ENCODE results near the gene ACTN4. TPM values are rescaled to one million over a fixed set of nuclear protein-coding genes. Genes with fewer than 3 reads are reported as not detected.
"Not testable (repeated sequence)": the region's sequence is repeated elsewhere in the genome, so short reads cannot be mapped to it uniquely, and the experiment has no call there.

Gene ACTN4
- total RNA-seq, 4 donors from 2014 or later = 259 to 844 (median 429) TPM

DNA sequence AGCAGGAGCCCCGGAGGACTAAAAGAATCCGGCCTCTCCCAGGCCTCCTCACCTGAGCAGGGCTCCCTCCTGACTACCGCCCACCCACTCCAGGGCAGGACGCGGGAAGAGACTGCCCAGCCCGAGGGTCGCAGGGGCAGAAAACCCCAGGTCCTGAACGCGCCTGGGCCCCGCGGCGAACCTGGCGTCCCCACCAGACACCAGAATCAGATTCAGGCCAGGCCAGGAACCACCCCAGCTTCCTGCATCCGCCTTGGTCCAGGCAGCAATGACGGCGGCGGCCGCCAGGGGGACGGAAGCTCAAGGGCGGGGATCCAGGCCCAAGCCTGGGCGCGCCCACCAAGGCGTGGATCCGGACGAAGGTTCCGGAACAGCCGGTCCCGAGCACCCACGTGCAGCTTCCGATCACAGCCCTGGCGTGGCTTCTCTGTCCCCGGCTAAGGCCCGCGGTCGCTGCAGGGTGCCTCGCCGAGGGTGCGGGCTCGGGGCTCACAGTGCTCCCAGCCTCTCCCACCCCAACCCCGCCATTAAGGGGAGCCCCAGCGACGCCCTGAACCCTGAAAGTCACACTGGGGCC lies 122.3 kb downstream of the ACTN4 start:
- Histone ChIP-seq H3K36me3 (no peaks in the 10 kb centered on the region), H3K4me1 (no peaks in the 10 kb centered on the region), H3K4me3 (peak overlapping the region in 1 of 2 donors; percentile 15), H3K9me3 (no peaks in the 10 kb centered on the region), H3K27ac (peak overlapping the region in 1 of 2 donors; percentile 33), H3K27me3 (no peaks in the 10 kb centered on the region)
- peak; percentile 83 to 84 for DNase-seq
- intact Hi-C loops (cut with DNase I; ENCODE audit: low total_unique reads) = no loop called here
- TF ChIP-seq, protein P1, sequence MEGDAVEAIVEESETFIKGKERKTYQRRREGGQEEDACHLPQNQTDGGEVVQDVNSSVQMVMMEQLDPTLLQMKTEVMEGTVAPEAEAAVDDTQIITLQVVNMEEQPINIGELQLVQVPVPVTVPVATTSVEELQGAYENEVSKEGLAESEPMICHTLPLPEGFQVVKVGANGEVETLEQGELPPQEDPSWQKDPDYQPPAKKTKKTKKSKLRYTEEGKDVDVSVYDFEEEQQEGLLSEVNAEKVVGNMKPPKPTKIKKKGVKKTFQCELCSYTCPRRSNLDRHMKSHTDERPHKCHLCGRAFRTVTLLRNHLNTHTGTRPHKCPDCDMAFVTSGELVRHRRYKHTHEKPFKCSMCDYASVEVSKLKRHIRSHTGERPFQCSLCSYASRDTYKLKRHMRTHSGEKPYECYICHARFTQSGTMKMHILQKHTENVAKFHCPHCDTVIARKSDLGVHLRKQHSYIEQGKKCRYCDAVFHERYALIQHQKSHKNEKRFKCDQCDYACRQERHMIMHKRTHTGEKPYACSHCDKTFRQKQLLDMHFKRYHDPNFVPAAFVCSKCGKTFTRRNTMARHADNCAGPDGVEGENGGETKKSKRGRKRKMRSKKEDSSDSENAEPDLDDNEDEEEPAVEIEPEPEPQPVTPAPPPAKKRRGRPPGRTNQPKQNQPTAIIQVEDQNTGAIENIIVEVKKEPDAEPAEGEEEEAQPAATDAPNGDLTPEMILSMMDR (IDR thresholded peaks at IDR 0.05) = peak; percentile 80 to 95 (median 86)
- TF ChIP-seq POLR2A (IDR thresholded peaks at IDR 0.05) = peak; percentile 34 to 41

DNA sequence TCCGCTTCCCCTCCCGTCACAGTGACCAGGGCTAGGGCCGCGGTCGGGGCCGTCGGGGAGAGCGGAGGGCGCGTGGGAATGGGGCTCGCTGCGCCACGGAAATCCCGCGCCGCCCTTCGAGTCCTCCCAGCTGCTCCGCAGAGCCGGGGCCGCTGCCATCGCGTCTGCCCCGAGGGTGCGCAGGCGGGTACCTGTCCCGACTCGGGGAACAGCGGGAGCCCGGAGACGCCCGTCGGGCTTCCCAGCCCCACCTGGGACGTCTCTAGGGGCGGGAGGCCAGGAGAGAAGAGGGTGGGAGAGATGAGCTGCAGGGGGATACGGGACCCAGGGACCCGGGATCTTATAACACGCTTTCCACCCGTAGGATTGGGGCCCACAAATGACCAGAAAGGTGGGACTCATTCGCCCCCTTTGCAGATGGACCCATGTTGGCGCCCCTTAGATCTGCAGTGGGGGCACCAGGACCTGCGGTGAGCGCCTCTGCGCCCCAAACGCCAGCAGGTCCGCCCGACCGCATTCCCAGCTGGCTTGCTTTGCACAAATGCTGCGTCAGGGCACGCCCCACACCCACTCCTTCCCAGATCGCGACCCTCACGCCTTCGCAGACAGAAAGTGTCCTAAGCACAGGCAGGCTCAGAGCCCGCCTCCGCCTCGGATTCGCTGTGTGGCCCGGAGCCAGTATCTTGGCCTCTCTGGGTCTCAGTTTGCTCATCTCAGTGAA lies 122.9 kb downstream of the ACTN4 start:
- H3K27ac ChIP-seq = peak overlapping the region in 1 of 2 donors; percentile 28
- intact Hi-C loops (cut with DNase I; ENCODE audit: low total_unique reads) = not testable (repeated sequence)

DNA sequence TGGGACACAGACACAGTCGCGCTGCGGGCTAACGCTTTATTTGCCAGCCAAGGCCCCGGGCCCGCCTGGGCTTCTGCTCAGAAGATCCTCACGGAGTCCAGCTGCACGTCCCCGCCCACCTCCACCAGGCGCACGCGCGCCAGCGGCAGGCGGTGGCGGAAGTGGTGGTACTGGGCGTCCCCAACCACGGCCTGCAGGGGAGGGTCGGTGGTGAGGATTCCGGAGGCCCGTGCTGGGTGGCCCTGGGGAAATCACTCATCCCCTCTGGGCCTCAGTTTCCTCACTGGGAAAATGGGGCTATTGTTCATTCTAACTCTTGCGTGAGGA lies 123.5 kb downstream of the ACTN4 start:
- H3K9me3 ChIP-seq; H3K27me3 ChIP-seq; DNase-seq; H3K4me3 ChIP-seq; H3K36me3 ChIP-seq; intact Hi-C loops (cut with DNase I; ENCODE audit: low total_unique reads); H3K27ac ChIP-seq; H3K4me1 ChIP-seq: not testable (repeated sequence)

More for the DNA sequence above, 122.9 kb downstream of the ACTN4 start:
- peak overlapping the region in 1 of 2 donors; percentile 15 for H3K4me3 ChIP-seq
- not testable (repeated sequence) for H3K4me1 ChIP-seq, H3K36me3 ChIP-seq, H3K27me3 ChIP-seq, H3K9me3 ChIP-seq, DNase-seq

DNA sequence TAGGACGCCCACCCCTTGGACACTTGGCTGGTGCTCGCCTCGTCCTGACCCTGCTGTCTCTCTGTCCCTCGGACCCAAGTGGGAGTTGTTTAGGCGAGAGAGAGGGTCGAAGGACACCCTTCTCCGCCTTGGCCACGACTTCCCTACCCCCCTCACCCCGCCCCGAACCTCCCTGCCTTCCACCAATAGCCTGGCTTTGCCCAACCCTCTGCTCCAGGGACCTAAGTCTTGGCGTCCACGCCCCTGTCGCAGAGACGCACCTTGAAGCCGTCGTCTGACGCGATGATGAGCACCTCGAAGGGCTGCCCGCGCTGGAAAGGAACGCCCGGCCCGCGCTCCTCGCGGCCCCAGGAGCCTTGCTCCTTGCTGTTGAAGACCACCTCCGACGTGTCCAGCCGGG lies 124.1 kb downstream of the ACTN4 start:
- DNase-seq; intact Hi-C loops (cut with DNase I; ENCODE audit: low total_unique reads); H3K9me3 ChIP-seq; H3K27me3 ChIP-seq; H3K27ac ChIP-seq; H3K4me3 ChIP-seq; H3K36me3 ChIP-seq; H3K4me1 ChIP-seq: not testable (repeated sequence)

DNA sequence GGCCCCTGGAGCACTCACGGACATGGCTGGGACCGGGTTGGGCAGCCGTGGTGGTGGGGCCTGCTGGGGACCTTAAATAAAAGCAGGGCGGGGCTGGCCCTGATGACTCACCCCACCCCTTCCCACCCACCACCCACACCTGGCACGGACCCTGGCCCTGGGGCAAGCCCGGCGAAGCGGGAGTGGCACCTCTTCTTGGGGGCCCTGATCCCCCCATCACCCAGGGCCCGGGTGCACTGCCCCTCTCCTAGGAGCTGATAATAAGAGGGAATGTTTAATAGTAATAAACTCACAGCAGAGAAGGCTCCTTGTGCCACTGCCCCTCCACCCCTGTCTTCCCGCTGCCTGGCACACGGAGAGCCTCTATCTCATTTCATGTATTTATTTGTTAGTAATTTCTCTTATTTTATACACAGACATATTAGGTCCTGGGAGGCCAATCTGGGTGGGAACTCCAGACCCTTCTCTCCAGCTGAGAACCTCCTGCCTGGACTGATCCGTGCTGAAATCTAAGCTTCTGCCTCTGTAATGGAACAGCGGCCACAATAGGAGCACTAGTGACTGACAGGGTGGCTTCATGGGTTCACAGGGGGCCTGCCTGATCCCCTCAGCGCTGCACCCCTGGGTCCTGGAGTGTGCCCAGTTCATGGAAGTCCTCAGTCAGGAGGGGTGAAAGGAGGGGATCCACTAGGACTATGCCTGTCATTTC lies 126.2 kb downstream of the ACTN4 start, which contains the start of gene LGALS7:
Gene LGALS7 (minus strand): TSS at position 49 of the 709 bp plus-strand sequence. CDS start 25 bp downstream, at position 24.
- H3K36me3 ChIP-seq = no peaks in the 10 kb centered on the region
- H3K27ac ChIP-seq = no peak within 1 kb of the TSS
- H3K27me3 ChIP-seq = no peaks in the 10 kb centered on the region
- intact Hi-C loops (cut with DNase I; ENCODE audit: low total_unique reads) = no loop called here
- H3K4me3 ChIP-seq = no peak within 1 kb of the TSS
- no peak for DNase-seq
- H3K9me3 ChIP-seq = no peaks in the 10 kb centered on the region
- no peak for TF ChIP-seq POLR2A (IDR thresholded peaks at IDR 0.05)
- TF ChIP-seq, protein P1 (IDR thresholded peaks at IDR 0.05) = no peak
- H3K4me1 ChIP-seq = no peaks in the 10 kb centered on the region

DNA sequence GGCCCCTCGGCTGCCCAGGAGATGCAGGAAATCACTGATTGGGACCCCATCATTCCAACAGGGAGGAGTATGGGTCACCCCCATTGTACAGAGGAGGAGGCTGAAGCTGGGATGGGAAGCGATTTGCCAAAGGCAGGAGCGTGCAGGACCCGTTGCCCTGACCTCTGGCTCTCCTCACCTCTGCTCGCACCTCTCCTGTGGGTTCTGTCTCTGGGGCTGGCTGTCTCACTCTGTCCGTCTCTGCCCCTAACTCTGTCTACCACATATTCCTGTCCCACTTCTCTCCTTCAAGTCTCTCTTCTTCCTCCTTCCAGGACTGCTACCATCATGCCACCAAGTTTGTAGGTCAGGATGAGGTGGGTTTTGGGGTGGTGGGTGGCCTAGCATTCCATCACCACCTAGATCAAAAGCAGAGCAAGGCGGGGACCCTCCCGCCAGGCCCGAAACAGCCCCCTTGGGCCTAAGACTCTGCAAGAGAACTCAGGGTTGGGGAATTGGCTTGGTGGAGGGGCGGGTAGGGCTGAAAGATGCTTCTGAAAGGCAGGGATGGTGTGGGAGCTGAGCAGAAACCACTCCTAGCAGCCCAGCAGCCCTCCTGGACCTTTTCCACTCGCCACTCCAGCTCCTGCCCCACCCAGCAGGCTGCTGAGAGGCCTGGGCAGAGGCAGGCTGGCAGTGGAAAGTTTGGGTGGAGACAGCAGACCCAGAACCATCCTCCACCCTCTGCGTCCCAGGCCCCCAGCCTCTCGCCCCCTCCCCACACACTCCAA lies 126.9 kb downstream of the ACTN4 start:
- Histone ChIP-seq H3K9me3 (no peaks in the 10 kb centered on the region), H3K4me3 (no peak overlapping the region), H3K27ac (no peak overlapping the region), H3K27me3 (no peaks in the 10 kb centered on the region), H3K36me3 (no peaks in the 10 kb centered on the region), H3K4me1 (no peaks in the 10 kb centered on the region)
- DNase-seq = no peak
- TF ChIP-seq, protein P1 (IDR thresholded peaks at IDR 0.05) = no peak
- no peak for TF ChIP-seq POLR2A (IDR thresholded peaks at IDR 0.05)
- intact Hi-C loops (cut with DNase I; ENCODE audit: low total_unique reads) = no loop called here
